C4-2B (cell line): ENCODE data around the gene RNU1-2.
"Not testable (repeated sequence)": the region's sequence is repeated elsewhere in the genome, so short reads cannot be mapped to it uniquely, and the experiment has no call there.

ENCODE experiments used
- ZFX ChIP-seq: fragments of 450-650 bp; IDR thresholded peaks from 2 replicates; pipeline ENCODE4 v1.6.1; 2017
- TF ChIP-seq, protein P1 (sequence below): fragments of 450-650 bp; conservative IDR thresholded peaks from 2 replicates; pipeline ENCODE4 v1.5.1; 2017; ENCODE audit warnings: mild to moderate bottlenecking

DNA sequence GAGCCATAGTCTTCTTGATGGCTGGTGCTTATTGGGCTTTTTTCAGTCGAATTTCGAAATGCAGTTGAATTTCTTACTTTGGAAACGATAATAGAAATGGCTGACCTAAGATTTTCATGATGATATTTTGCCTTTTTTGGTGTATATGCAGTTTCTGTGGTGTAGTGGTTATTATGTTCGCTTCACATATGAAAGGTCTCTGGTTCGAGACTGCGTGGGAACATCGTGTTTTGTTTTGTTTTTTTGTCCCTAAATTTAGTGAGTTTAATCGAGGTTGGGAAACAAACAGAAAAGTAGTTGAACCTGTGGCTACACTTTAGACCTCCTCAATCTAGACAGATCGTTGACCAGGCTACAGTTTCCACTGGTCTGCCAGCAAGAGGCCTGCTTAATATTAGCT, 35.7 kb upstream of the RNU1-2 start:
- TF ChIP-seq, protein P1, sequence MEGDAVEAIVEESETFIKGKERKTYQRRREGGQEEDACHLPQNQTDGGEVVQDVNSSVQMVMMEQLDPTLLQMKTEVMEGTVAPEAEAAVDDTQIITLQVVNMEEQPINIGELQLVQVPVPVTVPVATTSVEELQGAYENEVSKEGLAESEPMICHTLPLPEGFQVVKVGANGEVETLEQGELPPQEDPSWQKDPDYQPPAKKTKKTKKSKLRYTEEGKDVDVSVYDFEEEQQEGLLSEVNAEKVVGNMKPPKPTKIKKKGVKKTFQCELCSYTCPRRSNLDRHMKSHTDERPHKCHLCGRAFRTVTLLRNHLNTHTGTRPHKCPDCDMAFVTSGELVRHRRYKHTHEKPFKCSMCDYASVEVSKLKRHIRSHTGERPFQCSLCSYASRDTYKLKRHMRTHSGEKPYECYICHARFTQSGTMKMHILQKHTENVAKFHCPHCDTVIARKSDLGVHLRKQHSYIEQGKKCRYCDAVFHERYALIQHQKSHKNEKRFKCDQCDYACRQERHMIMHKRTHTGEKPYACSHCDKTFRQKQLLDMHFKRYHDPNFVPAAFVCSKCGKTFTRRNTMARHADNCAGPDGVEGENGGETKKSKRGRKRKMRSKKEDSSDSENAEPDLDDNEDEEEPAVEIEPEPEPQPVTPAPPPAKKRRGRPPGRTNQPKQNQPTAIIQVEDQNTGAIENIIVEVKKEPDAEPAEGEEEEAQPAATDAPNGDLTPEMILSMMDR: not testable (repeated sequence)
- not testable (repeated sequence) for TF ChIP-seq ZFX
